ENCODE measurements around the gene CDC42BPB.

DNA sequence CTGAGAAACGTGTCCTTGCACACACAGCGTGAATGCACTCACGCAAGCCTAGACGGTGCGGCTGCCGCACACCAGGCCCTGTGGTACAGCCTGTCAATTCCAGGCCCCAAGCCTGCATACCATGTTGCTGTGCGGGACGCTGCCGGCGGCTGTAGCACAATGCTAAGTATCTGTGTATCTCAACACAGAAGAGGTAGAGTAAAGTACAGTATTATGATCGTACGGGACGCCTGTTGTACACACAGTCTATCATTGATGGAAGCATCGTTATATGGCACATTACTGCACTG is 89.9 kb downstream of the CDC42BPB start:
- TF ChIP-seq CTCF (IDR thresholded peaks at IDR 0.05) = no peak
- no peak for TF ChIP-seq POLR2A (IDR thresholded peaks at IDR 0.05)

Measured in upper lobe of left lung (tissue), 4 donors.